SKM-1 (cell line): ENCODE data around the gene FAM221A.
"Not testable (repeated sequence)": the region's sequence is repeated elsewhere in the genome, so short reads cannot be mapped to it uniquely, and the experiment has no call there.

Experiments
- DNase-seq: peaks from one replicate; lab custom pipeline; 2025; ENCODE audit not compliant: unreplicated experiment; lab: John Stamatoyannopoulos, UW

FAM221A gene, protein sequence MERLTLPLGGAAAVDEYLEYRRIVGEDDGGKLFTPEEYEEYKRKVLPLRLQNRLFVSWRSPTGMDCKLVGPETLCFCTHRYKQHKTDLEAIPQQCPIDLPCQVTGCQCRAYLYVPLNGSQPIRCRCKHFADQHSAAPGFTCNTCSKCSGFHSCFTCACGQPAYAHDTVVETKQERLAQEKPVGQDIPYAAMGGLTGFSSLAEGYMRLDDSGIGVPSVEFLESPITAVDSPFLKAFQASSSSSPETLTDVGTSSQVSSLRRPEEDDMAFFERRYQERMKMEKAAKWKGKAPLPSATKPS

DNA sequence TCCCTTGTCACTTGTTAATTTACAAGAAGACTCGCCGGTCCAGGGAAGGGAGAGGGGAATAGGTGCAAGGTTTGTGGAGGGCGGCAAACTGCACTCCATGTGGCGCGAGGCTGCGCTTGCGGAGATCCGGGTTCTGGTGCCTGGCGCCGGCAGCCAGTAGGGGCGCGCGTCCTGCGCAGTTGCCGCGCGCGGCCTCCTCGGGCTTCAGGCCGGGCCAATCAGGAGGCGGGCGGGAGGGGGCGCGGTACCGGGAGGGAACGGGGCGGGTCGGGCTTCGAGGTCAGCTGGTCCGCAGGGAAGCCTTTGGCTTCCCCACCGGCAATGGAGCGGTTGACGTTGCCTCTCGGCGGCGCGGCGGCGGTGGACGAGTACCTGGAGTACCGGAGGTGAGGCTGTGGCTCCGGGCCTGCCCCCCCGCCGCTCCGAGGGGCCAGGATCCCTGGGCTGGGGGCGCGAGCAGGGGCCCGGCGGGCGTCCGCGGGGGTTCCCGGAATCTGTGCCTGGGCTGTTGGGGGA, at the start of gene FAM221A:
Gene FAM221A (plus strand): TSS at position 302 of the 516 bp plus-strand sequence. CDS start 20 bp downstream, at position 322.
- DNase-seq: no peak

DNA sequence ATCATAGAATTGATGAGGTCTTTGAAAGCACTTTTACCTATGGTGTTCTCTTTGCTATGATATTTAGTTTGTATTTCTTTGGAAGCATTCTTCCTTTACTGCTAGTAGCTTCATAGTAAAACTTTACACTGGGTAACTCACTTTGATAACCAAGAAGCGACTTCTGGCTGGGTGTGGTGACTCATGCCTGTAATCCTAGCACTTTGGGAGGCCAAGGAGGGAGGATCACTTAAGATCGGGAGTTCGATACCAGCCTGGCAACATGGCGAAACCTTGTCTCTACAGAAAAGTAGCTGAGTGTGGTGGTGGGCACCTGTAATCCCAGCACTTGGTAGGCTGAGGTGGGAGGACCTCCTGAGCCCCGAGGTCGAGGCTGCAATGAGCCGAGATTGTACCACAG, 46.6 kb upstream of the FAM221A start:
- DNase-seq: no peak

DNA sequence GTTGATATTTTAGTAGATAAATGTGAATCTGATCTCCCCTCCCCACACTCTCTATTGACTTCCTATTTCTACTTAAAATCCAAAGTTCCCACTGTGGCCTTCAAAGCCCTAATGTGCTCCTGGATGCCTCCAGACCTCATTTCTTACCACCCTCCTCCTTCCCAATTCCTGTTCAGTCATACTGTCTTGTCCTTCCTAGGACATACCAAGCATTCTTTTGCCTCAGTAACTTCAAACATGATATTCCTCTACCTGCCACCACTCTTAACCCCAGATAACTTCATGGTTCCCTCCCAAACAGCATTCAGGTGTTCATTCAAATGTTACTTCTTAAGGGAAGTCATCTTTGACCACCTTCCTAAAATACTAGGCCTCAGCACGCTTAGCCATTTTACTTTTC, 34.2 kb upstream of the FAM221A start:
- no peak for DNase-seq

DNA sequence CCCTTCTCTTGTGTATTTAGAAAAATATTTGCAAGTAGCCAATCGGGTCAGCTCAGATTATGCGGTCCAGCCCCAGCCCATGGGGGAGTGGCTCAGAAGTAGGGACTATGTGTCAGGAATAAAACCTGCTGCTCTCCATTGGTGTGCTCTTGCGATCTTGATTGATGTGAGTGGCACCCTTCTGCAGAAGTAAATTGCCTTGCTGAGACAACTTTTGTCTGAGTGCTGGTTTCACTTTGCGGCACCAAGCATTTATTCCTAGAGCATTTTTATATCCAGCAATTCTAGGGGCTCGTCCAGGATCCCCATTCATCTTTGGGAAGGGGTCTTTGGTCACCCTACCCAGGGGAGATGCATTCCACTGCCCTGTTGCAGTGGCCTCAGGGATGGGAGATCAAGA, 26.1 kb upstream of the FAM221A start:
- no peak for DNase-seq

DNA sequence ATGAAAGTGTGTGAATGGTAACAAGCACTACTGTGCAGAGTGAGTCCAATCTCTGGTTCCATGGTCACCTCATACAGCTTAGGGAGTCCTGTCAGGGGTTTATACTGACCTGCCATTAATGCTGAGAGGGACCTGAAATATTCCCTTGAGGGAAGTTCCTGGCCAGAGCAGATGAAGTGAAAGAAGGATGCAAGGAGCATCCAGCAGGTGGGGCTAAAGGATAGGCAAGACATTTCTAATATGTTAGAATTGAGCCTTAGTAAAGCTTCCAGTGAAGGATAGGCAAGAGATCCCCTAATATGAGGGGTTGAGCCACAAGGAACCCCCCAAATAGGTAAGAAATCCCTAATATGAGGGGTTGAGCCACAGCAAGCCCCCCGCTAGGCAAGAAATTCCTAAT, 25.5 kb upstream of the FAM221A start:
- peak; percentile 29 for DNase-seq

DNA sequence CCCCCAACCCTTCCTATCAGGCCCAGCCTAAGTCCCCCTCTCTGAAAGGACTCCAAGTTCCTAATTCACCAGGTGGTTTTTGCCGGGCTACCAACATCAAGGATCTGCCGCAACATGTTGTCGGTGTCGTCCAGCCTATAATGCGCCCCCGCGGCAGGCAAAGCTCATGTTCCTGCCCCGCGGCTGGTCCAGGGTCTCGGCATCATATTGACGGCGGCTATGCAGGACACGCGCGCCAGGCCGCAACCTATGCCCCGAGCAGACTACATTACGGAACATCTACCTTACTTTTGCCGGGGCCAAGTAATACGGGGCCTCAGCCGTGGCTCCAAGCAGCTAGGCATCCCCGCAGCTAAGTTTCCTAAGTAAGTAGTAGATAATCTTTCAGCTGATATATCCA, 24.6 kb upstream of the FAM221A start:
- no peak for DNase-seq

DNA sequence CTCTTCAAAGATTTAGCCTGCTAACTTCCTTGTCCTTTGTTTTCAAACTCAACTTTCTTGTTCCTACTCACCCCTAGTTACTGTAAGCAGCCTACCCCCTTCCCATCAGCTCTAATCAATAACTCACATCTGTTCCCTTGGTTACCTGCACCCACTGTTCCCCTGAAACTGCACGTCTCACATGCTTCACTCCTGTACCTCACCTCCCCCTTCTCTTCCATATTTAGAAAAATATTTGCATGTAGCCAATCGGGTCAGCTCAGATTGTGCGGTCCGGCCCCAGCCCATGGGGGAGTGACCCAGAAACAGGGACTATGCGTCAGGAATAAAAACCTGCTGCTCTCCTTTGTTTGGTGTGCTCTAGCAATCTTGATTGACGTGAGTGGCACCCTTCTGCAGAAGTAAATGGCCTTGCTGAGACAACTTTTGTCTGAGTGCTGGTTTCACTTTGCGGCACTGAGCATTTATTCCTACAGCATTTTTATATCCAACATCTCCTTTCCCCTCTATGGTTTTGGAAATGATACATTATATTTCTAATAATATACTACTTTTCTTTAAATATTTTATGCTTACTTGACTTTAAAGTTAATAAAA, 21.1 kb upstream of the FAM221A start:
- DNase-seq: no peak

DNA sequence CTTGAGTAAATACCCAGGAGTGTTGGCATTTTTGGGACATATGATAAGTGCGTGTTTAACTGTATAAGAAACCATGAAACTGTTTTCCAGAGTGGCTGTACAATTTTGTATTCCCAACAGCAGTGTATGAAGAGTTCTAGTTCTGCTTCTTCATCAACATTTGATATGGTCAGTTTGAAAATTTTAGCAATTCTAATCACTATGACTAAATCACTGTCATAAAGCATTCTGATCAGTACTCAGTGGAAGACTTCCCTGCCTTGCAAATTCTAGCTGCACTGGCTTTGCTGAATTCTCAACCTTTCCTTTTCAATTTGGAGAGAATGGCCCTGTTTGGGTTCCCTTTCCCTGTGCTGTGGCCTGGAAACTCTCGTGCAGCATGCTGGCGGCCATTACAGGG, 18.6 kb upstream of the FAM221A start:
- no peak for DNase-seq

DNA sequence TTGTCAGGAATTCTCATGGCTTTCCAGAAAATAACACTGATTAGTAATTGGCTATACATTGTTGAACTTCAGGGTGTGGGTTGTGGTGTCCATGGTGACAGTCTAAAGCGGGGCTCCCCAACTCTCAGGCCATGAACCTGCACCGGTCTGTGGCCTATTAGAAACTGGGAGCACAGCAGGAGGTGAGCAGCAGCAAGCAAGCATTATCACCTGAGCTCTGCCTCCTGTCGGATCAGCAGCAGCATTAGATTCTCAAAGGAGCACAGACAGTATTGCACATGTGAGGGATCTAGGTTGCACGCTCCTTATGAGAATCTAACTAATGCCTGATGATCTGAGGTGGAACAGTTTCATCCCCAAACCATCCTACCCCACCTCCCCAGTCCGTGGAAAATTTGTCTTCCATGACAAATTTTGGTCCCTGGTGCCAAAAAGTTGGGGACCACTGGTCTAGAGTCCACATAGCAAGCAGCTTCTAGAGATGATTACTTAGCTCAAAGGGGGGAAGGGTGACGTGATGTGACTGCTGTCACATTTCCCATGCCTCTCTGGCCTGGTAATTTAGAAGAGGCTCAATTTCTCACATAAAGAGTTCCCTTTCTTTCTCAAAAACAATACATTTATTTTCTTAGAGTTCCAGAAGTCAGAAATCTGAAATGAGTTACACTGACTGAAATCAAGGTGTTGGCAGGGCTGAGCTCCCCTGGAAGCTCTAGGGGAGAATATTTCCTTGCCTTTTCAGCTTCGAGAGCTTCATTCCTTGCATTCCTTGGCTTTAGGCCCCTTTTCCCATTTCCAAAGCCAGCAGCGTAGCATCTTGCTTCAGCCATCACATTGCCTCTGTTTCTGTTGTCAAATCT, 17.6 kb upstream of the FAM221A start:
- no peak for DNase-seq

DNA sequence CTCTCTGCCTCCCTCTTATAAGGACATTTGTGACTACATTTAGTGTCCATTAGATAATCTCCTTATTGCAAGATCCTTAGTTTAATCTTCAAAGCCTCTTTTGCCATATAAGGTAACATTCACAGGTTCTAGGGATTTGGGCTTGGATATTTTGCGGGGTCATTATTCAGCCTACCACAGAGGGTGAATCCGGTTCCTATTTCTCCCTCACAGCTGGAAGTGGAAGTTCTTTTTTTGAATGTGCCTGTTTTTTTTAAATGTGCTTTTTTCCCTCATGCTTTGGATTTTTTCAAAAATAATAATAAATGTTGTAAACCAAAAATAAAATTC, 17.1 kb upstream of the FAM221A start:
- DNase-seq: no peak

DNA sequence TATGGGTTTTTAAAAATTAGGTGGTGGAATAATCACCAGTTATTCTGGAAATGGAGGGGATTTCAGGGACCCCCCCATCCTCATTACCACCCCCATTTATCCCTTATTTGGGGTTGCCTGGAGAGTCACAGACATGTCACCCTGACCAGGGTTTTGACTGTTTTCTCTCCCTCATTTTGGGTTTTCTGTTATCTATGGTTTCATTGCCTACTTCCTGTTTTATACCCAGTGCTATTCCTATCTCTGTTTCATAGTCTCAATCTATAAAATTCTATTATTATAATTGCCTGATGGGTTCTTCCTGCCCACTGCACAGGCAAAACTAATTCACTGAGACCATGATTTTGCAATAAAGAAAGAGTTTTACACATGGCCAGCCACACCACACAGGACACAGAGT, 15.9 kb upstream of the FAM221A start:
- DNase-seq: no peak

DNA sequence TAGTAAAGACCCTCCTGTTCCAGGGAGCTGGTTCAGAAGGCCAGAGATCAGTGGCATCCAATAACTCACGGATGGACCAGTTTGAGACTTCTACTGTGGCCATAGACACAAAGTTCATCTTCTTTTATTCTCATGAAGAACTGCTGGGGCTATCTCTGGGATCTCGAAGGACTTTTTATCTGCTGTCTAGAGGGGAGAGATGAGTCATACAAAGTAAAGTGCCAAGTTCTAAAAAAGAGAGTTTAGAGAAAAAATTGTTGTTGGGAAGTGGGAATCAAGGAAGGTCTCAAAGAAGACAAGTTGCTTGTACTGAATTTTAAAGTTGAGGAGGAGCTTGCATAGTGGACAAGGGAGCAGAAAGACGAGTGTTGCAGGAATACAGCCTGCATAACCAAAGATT, 8.0 kb upstream of the FAM221A start:
- DNase-seq: no peak

DNA sequence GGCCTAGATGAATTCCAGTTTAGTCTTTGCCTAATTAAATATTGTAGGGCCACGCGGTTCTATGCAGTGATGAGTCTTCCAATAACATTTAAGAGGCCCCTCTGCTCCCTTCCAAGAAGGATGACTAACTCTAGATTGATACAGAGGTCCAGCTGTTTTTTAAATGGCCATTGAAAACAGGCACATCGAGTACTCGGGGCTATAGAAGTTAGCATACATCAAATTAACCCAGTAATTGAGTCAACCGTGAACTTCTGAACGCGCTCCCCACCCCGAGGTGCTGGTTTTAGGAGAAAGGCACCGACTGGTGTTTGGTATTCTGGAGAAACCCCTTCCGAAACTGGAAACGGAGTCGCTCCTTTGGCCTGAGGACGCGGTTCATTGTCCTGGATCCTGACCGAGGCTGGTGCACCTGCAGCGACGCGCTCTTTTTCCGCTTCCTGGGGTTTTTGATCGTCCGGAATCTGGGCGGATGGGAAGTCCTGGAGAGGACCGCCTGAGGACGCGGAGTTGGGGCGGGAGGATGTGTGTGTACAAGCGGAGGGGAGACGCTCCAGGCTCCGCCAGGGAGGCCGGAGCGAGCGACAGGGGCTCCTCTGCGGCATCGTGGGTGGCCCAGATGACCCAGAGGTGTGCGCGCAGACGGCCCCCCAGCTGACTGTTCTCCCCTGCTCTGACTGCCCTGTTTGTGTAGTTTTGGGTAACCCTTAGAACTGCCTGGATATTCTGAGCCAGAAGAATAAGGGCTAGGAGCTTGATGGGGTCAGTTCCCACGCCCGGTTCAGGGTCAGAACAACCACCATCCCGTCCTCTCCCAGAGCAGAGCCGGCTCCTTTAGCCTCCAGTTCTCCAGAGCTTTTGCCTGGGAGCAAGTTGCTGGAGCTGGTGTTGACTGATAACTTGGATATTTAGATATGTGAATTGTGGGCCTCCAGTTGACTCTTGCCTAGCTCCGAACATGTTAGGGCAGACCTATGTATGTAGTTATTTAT, 711 bp downstream of the FAM221A start:
- no peak for DNase-seq

DNA sequence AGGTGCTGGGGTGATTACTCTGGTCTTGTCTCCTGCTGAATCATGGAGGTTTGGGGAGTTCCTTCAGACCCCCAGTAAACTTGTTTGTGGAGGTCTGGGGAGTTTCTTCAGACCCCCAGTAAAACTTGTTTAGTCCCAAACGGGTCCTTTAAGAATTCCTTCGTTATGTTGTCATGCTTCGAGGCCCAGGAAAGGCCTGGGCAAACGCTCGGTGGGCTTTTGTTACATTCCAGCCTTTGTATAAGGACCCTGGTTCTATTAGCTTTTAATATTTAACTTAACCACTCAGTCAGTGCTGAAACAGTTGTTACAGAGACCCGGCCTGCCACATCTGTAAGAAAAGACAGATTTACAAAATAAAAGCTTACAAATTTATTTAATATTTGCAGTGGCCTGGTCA, 4.0 kb downstream of the FAM221A start:
- not testable (repeated sequence) for DNase-seq

DNA sequence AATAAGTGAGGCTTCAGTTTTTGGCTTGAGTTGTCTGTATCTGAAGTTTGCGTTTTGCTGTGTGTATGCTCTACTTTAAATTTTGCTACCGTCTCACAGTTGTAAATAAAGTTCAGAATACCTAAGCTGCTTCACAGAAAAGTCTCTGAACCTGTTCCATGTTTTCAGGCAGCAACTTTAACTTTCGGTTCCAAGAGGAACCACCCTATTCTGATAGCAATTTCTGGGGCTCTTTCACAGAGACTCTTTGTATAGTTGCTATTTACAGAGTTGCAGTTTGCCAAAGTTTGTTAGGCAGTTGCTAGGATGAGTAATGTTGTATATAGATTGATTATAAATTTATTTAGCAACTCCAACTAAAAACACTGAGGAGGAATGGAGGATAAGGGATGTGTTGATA, 5.7 kb downstream of the FAM221A start:
- DNase-seq: no peak

DNA sequence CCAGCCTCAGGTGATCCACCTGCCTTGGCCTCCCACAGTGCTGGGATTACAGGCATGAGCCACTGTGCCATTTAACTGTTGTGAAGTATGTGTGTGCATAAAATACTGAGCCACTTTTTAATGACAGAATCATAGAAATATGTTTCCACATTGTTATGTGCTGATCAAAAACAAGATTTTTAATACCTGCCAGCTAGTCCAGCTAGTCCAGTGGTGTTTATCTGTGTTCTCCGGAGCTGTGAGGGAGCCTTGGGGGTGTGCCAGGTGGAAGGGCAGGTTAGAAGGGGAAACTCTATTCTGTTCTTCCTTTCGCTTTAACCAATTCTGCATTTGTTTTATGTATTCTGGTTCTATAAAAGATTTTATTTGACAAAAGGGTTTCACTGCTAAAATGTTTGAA, 7.0 kb downstream of the FAM221A start:
- DNase-seq: no peak

DNA sequence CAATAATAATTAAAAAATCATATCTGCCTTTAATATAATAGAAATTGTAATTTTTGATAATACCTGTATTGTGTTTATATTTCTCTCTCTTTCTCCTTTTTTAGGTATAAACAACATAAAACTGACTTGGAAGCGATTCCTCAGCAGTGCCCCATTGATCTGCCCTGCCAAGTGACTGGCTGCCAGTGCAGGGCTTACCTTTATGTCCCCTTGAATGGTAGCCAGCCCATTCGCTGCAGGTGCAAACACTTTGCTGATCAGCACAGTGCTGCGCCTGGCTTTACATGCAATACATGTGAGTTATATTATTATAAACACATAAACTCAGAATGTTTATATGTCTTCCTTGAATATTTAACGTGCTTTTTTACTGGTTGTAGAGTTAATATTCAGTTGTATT, 9.2 kb downstream of the FAM221A start:
- DNase-seq: no peak

DNA sequence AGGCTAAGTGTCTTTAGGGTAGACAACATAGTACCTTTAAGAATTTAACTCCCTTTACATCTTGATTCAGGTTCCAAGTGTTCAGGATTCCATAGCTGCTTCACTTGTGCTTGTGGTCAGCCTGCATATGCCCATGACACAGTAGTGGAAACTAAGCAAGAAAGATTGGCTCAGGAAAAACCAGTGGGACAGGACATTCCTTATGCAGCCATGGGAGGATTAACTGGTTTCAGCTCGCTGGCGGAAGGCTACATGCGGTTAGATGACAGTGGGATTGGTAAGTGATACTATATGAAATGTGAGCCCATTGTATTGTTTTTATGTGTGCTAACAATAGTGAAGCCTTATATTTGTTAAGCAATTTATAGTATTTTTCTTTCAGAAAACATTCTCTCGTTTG, 11.3 kb downstream of the FAM221A start:
- DNase-seq: no peak

DNA sequence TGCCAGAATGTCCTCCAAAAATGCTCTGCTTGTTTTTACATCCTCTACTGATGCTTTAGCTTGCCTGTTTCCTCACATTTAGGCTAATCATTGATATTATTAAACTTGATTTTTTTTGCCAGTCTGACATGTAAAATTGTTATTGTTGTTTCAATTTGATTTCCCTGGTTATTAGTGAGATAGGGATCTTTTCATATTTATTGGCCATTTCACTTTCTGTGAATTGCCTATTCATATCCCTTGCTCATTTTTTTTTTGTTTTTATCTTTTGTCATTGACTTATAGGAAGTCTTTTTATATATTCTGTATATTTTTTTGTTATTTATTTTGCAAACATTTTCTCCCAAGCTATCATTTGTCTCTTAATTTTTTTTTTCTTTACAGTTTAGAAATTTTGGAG, 13.2 kb downstream of the FAM221A start:
- no peak for DNase-seq

DNA sequence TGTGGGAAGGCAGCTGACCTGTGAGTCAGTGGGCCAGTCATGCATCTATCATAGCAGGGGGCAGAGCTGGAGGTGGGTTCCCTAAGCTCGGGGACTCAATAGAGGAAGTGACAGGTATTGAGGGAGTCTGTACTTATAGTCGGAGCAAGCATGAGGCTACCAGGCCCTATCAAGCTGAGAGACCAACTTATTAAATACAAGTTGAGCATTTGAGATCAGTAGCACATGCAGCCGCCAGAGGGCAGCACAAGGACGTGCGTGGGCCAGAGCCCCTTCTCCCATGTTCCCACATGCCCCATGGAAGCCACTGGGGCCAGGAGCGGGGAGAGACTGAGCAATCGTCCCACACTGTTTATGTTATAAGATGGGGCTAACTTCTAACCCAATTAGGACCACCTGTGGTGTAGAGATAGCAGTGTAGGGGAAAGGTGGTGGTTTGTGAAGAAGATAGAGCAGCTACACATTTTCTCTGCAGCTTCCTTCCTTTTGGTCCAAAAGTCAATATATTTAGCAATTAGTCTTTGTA, 17.0 kb downstream of the FAM221A start:
- DNase-seq: peak; percentile 62

DNA sequence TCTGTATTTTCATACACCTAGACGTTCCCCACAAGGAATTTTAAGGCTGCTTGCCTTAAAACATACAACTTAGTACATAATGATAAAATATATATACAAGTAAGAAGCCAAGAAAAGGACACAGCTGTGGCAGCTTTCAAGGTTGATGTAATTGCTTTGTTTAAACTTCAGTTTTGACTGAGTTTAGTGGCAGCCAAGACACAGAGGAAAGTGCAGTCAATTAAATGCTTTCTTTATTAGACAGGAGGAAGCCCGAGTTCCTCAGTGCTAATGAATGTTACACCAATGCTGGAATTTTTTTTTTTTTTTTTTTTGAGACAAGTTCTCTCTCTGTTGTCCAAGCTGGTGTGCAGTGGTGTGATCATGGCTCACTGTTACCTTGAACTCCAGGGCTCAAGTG, 18.8 kb downstream of the FAM221A start:
- DNase-seq: no peak
